H54 (cell line): Measurements from ENCODE around the gene STAT6.
A peak's percentile ranks its signal among the peaks of the same experiment; 100 is the strongest.

Source experiments
- DNase-seq: peaks from one replicate; pipeline ENCODE4 v3.0.0; 2011; ENCODE audit warnings: low spot score, mixed read lengths; ENCODE audit not compliant: insufficient read length
- FAIRE-seq: peaks from 3 replicates; lab custom pipeline; 2011; peaks lifted over from hg19 to GRCh38; lab: Jason Lieb, UNC
- POLR2A ChIP-seq: IDR thresholded peaks from 2 replicates; pipeline ENCODE4 v1.6.1; 2011; ENCODE audit warnings: low read depth, mild to moderate bottlenecking, low read length

The STAT6 gene

GRCh38 chr12:57095440-57095839 is 15.7 kb downstream of the STAT6 start:
- FAIRE-seq (no peak), DNase-seq (no peak)
- TF ChIP-seq POLR2A: no peak

DNA sequence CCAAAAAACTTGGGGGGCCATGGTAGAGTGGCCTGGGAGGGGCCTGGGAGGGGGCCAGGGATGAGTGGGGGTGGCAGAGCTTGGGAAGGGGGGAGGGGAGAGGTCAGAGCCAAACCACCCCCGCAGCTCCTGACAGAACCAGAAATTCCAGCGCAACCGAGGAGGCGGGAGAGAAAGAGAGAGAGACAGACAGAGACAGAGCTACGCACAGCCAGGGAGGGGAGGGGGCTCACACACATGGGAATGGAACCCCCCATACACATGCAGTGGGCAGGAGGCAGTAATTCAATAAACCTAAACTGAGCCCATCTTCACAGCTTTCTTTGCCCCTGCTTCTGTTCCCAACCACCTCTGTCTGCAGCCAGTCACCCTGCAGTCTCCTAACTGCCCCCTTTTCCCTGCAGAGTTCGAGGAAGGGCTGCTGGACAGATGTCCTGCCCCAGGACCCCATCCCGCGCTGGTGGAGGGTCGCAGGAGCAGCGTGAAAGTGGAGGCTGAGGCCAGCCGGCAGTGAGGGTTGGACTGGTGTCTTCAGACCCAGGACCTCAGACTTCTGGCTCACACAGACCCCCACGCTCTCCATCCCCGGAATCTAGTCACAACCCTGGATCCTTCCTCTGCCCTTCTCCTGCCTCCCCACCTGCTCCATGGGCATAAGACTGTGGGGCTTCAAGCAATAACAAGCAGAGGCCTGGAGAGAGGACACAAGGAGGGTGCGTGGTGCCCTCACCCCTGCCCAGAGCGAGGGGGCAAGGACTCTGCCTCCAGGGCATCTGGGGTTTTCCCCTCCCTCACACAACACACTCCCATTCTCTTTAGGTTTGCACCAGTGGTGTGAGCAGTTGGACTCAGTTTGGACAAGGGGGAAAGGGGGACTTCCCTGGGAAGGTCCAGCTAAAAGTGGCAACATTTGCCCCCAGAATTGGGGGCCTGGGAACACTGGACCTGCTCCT is 16.7 kb downstream of the STAT6 start:
- no peak for FAIRE-seq
- DNase-seq: no peak
- TF ChIP-seq POLR2A: no peak

DNA sequence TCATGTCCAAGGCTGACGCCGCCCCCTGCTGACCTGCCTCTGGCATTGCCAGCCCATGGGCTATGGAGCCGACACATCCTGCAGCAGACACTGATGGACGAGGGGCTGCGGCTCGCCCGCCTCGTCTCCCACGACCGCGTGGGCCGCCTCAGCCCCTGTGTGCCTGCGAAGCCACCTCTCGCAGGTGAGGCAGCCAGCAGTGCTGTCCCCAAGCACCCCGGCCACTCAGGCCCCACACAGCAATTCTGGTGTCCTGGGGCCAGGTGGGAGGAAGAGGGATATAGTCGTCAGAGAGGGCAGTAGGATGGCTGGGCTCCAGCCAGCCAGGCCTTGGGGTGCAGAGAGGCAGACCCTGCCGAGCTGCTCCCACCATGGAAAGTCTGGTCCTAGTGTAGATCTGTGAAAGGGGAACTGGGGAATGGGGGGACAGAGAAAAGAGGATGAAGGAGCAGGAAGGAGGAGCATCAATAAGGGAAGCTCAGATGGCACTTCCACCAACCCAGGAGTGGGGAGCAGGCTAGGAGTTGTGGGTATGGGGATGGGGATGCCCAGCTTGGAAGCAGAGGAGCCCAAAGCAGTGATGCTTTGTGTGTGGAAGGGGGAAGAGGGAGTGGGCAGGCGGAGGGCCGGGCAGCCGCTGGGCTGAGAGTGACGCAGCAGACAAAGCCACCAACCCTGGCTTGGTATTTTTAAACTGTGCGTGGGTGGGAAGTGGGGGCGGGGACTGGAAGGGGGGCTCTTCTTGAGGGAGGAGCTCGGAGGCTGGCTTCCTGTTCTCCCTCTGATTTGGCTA is 17.6 kb downstream of the STAT6 start:
- FAIRE-seq (no peak), DNase-seq (no peak)
- no peak for TF ChIP-seq POLR2A

DNA sequence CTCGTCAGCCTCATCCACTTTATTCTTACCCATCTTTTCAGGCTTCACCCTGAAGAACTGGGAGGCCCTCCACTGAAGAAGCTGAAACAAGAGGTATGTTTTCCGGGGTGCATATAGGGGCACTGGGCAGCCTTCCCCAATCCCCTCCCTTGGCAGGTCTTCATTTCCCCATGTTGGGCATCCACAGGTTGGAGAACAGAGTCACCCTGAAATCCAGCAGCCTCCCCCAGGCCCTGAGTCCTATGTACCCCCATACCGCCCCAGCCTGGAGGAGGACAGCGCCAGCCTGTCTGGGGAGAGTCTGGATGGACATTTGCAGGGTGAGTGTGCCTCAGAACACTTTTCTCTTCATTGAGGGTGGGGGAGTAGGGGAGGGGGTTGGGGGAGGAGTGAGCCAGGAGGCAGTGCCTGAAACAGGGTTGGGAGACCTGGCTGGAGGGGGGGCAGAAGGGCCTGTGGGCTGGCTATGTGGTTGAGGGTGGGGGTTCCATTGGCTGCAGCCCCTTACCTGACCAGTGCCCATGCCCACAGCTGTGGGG is 18.2 kb downstream of the STAT6 start:
- DNase-seq: no peak
- FAIRE-seq: no peak
- no peak for TF ChIP-seq POLR2A

GRCh38 chr12:57092529-57092862 is 18.7 kb downstream of the STAT6 start:
- FAIRE-seq (no peak), DNase-seq (no peak)
- no peak for TF ChIP-seq POLR2A

DNA sequence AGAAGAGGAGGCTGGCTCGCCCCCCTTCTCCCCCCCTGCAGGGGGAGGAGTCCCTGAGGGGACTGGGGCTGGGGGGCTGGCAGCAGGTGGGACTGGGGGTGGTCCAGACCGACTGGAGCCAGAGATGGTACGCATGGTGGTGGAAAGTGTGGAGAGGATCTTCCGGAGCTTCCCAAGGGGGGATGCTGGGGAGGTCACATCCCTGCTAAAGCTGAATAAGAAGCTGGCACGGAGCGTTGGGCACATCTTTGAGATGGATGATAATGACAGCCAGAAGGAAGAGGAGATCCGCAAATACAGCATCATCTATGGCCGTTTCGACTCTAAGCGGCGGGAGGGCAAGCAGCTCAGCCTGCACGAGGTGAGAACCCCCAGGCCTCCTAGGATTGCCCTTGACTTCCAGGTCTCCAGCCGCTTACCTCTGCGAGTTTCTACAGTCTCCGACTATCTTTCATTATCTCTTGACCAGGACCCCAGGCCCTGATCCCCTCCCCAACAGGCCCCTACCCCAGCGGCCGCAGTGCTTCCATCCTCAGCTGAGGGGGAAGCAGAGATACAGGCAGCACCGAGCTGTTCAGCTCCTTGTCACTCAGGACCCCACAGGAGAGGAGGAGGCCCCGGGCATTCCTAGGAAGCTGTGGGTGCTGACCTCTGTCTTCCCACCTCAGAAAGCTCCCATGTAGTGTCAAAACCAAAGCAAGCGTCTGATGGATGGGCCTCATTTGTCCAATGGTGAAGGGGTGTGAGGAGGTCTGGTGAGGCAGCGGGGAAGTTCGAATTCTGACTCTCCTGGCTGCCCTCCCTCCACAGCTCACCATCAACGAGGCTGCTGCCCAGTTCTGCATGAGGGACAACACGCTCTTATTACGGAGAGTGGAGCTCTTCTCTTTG is 19.3 kb downstream of the STAT6 start:
- DNase-seq (no peak), FAIRE-seq (no peak)
- TF ChIP-seq POLR2A: no peak

- no peak for FAIRE-seq
- TF ChIP-seq POLR2A: no peak
- no peak for DNase-seq
Measured at GRCh38 chr12:57090924-57091637, 20.1 kb downstream of the STAT6 start.

DNA sequence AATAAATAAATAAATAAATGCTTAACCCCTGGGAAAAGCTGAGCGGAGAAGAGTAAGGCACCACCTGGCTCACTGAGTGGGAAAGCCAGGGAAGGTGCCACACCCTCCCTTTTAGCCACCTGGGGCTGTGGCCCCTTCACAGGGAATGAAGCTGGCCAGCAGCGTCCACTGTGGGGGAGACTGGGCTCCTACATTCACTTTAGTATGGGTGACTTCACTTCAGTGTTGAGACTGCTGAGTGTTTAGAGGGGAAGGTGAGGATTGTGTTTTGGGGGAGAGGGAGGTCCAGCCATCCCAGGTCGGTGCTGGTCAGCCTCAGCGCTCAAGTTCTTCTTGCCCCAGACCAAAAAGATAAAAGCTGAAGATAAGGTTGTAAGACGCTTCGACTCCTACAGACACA is 20.7 kb downstream of the STAT6 start:
- TF ChIP-seq POLR2A: no peak
- no peak for FAIRE-seq
- DNase-seq: no peak

DNA sequence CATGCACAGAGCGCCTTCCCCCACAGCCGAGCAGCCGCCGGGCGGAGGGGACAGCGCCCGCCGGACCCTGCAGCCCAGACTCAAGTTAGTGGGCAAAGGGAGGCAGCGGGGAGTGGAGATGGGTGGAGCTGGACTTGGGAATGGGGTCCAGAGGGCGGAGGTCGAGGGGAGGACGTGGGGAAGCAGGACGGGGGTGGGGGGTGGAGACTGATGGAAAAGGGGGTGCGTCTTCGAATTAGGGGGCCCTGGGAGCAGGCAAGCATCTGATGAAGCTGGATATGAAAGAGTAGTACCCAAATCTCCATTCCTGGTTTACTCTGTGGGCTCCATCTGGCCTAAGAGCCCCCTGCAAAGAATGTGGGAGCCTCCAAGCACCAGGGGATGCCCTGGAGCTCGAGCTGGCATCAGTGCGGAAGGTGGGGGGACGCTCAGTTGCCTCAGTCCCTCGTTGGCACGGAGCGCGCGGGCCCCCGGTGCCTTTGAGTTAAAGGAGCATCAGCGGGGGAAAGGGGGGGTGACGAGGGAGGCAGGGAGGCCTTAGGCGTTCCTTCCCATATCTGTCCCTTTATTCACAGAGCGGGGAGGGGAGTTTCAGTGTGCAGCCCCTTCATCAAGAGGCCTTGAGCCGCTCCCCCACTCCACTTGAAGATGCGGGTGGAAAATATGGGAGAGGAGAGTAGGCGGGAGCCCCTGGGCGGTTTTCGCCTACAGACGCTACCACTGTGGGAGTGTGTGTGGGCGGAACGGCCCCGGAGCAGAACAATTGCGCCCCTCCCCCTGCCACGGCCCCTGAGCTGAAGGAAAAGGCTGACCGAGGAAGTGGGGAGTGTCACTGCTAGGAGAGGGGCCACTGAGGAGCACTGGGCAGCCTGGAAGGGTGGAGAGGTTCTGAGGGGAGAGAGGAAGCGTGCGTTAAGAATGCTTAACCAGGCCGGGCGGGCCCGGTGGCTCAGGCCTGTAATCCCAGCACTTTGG is 21.6 kb downstream of the STAT6 start:
- DNase-seq (no peak), FAIRE-seq (no peak)
- peak; percentile 11; the same call in 1 of the 2 replicates for TF ChIP-seq POLR2A

DNA sequence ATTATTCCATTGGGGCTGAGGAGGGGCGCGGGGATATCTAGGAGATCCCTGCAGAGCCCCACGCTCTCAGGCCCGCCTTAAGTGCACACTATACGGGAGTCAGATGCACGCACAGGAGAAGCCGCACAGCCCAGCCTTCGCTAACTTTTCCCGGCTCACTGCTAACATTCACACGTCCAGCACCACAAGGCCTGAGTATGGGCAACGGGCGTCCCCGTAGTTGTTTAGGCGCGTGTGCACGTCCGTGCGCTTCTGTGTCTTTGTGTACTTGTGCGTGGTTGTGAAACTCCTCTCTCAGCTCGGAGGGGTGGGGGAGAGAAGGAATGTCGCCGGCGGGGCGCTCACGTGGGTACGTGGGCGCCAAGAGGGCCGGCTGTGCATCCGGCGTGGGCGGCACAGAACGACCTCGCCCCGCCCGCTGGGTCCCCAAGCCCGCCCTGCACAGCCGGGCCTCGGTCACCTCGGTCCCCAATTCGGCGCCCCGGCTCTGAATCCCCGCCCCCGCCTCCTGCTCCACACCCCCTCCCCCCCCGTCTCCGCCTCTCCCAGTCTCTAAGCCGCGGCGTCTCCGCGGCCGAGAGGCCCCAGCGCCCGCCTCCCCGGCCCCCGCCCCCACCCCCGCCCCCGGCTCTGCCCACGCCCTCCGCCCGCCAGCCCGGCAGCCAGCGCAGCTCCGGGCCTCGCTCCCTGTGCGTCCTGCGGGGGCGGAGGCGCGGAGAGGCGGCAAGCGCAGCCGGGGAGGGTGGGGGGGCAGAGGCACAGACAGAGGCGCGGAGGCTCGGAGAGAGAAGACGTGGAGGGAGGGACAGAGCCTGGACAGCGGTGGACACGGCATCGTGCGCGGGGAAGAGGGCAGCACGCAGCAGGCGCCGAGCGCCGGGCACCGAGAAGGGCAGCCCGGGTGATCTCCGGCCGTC is 22.6 kb downstream of the STAT6 start, which contains the start of gene NAB2:
NAB2 (plus strand) TSS at position 761 of the 917 bp plus-strand sequence. CDS start 158 bp downstream, outside the sequence.
- peak; percentile 57 for TF ChIP-seq POLR2A
- FAIRE-seq (no peak), DNase-seq (peak; percentile 86)

DNA sequence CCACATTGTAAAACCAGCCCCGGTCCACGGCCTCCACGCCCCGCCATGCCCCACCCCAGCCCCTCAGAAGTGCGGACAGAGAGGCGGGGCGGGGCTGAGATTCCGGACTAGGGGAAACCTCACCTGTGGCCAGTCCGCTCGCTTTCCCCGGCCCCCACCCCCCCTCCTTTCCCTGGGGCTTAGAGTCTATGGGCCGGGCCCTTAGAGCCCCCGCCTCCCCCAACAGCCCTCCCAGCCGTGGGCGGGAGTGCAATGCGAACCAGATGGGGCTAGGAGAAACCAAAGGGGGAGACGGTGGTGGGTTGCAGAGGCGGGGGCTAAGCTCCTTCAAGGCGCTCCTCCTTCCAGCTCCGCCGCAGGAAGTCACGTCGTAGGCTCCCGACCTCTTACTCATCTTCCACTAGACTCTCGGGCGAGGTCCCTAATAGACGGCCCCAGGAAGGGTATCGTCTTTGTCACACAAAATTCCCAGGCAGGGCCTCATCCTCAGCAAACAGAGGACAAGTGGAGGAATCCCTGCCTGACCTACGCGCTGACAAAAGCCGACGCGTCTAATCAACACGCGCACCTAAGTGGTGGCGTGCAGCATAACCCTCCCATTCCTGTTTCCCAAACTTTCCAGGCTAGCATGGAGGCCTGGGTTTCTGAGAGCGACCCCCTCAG is 23.3 kb downstream of the STAT6 start:
- FAIRE-seq (no peak), DNase-seq (peak; percentile 62)
- peak; percentile 29 for TF ChIP-seq POLR2A
